HepG2 (cell line): ENCODE results near the gene RPS6KL1.

Experiments used
- FOXK2 ChIP-seq: fragments of 450-650 bp; IDR thresholded peaks from 2 replicates; pipeline ENCODE4 v1.6.1; 2016
- HDAC2 ChIP-seq: sonication (generic); formaldehyde crosslinking; IDR thresholded peaks from 2 replicates; pipeline ENCODE4 v1.4.0; 2020; ENCODE audit warnings: missing genetic modification reagents
- HMG20A ChIP-seq: IDR thresholded peaks from 2 replicates; pipeline ENCODE4 v1.6.1; 2016; ENCODE audit warnings: borderline replicate concordance
- HNRNPLL ChIP-seq: fragments of 200-400 bp; formaldehyde crosslinking; IDR thresholded peaks from 2 replicates; pipeline ENCODE4 v1.6.1; 2017; ENCODE audit warnings: mild to moderate bottlenecking, low read depth, low read length; ENCODE audit not compliant: poor library complexity, severe bottlenecking
- JUND ChIP-seq: sonication (generic); formaldehyde crosslinking; IDR thresholded peaks from 2 replicates; pipeline ENCODE4 v1.8.0; 2022; ENCODE audit warnings: mild to moderate bottlenecking, missing genetic modification reagents
- RAD21 ChIP-seq: fragments of 450-650 bp; formaldehyde crosslinking; IDR thresholded peaks from 2 replicates; pipeline ENCODE4 v1.5.0; 2020; ENCODE audit warnings: mild to moderate bottlenecking
- TMF1 ChIP-seq: sonication (generic); formaldehyde crosslinking; IDR thresholded peaks from 2 replicates; pipeline ENCODE4 v1.8.1; 2022; ENCODE audit warnings: low read depth, missing genetic modification reagents
- ZNF672 ChIP-seq: sonication (generic); formaldehyde crosslinking; IDR thresholded peaks from 2 replicates; pipeline ENCODE4 v1.8.1; 2022; ENCODE audit warnings: missing genetic modification reagents
- ZNF775 ChIP-seq: sonication (generic); formaldehyde crosslinking; IDR thresholded peaks from 2 replicates; pipeline ENCODE4 v1.4.0; 2020; ENCODE audit warnings: missing genetic modification reagents, mild to moderate bottlenecking, moderate library complexity, borderline replicate concordance
- ZSCAN9 ChIP-seq: IDR thresholded peaks from 2 replicates; pipeline ENCODE4 v1.6.1; 2016; ENCODE audit warnings: borderline replicate concordance
- TF ChIP-seq, protein P1 (sequence below): IDR thresholded peaks from 2 replicates; pipeline ENCODE4 v1.6.1; 2016; ENCODE audit warnings: missing genetic modification reagents, missing compliant biosample characterization
- TF ChIP-seq, protein P2 (sequence below): sonication (generic); formaldehyde crosslinking; IDR thresholded peaks from 2 replicates; pipeline ENCODE4 v1.5.0; 2020; ENCODE audit warnings: mild to moderate bottlenecking, missing genetic modification reagents, moderate library complexity

DNA sequence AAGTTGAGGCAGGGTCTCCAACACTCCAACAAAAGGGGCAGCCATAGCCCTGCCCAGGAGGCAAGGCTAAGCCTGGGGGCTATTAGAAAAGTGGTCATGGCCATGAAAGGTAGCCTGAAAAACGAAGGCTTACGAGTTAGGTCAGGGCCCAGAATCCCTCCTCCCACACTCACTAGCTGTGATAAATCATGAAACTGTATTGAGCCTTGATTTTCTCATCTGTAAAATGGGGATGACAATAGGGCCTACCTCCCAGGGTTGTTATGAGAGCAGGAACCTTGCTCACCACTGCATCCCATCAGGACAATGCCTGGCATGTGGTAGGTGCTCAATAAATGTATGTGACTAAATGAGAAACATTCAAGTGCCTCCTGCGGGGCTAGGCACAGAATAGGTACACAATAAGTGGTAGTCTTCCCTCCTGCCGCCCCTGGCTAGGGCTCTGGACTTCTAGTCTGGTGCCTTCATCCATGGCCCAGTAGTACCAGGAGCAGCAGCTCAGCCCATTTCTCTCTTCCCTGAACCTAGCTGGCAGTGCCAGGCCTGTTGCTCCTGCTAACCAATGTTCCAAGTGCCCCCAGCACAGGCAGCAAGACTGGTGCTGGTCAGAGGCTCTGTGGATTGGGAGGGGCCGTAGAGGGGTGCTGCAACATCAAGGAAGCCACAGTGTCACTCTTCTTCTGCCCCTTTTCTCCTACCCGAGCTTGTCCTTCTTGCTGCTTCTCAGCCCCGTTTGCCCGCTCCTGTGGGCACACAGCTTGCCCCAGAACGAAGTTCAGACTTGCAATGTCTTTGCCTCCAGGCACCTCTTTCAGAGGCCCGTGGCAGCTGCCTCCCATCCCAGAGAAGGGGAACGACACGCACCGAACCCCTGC lies 24.5 kb upstream of the RPS6KL1 start:
- TF ChIP-seq ZSCAN9 (CRISPR knock-in tag) = no peak
- no peak for TF ChIP-seq HDAC2 (CRISPR knock-in tag)
- TF ChIP-seq, protein P1, sequence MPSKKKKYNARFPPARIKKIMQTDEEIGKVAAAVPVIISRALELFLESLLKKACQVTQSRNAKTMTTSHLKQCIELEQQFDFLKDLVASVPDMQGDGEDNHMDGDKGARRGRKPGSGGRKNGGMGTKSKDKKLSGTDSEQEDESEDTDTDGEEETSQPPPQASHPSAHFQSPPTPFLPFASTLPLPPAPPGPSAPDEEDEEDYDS = no peak
- no peak for TF ChIP-seq RAD21 (CRISPR knock-in tag)
- TF ChIP-seq JUND (CRISPR knock-in tag) = no peak
- TF ChIP-seq ZNF775 (CRISPR knock-in tag) = no peak
- no peak for TF ChIP-seq FOXK2
- TF ChIP-seq, protein P2, sequence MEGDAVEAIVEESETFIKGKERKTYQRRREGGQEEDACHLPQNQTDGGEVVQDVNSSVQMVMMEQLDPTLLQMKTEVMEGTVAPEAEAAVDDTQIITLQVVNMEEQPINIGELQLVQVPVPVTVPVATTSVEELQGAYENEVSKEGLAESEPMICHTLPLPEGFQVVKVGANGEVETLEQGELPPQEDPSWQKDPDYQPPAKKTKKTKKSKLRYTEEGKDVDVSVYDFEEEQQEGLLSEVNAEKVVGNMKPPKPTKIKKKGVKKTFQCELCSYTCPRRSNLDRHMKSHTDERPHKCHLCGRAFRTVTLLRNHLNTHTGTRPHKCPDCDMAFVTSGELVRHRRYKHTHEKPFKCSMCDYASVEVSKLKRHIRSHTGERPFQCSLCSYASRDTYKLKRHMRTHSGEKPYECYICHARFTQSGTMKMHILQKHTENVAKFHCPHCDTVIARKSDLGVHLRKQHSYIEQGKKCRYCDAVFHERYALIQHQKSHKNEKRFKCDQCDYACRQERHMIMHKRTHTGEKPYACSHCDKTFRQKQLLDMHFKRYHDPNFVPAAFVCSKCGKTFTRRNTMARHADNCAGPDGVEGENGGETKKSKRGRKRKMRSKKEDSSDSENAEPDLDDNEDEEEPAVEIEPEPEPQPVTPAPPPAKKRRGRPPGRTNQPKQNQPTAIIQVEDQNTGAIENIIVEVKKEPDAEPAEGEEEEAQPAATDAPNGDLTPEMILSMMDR (CRISPR knock-in tag) = no peak
- TF ChIP-seq HMG20A (CRISPR knock-in tag) = no peak
- TF ChIP-seq HNRNPLL = no peak
- no peak for TF ChIP-seq TMF1 (CRISPR knock-in tag)
- TF ChIP-seq ZNF672 (CRISPR knock-in tag) = no peak
